Heart left ventricle (tissue), 16 donors: Measurements from ENCODE around the gene FAM240A. TPM values are rescaled to one million over a fixed set of nuclear protein-coding genes. Genes with fewer than 3 reads are reported as not detected.

Experiments
- ATAC-seq, 4 donors: fragments of 200-7000 bp; cut with Tn5 transposase; one replicate each; pipeline ENCODE4 v1.9.1; 2020 to 2022; ENCODE audit warnings: moderate library complexity in 4 of 4, mild to moderate bottlenecking in 3 of 4, moderate number of reproducible peaks in 1 of 4
- DNase-seq, 5 donors: peaks; one replicate each; pipeline ENCODE4 v3.0.0-alpha.2; 2020
- H3K27ac ChIP-seq, 12 donors: fragments of 200-600 bp; sonication (generic) in 4 of 12; one replicate each; pipeline versions ENCODE4 v1.5.0 to v1.8.0; 2016 to 2022; ENCODE audit warnings: mild to moderate bottlenecking in 2 of 12
- H3K27me3 ChIP-seq, 9 donors: fragments of 200-600 bp; sonication (generic) in 2 of 9; one replicate each; pipeline versions ENCODE4 v1.5.1 to v1.8.0; 2016 to 2022; ENCODE audit warnings: mild to moderate bottlenecking in 3 of 9
- H3K36me3 ChIP-seq, 9 donors: fragments of 200-600 bp; sonication (generic) in 2 of 9; one replicate each; pipeline versions ENCODE4 v1.5.0 to v1.8.0; 2018 to 2022; ENCODE audit warnings: mild to moderate bottlenecking in 2 of 9
- H3K4me1 ChIP-seq, 12 donors: fragments of 200-600 bp; sonication (generic) in 4 of 12; one replicate each; pipeline versions ENCODE4 v1.5.0 to v1.8.0; 2016 to 2022; ENCODE audit warnings: mild to moderate bottlenecking in 3 of 12
- H3K4me3 ChIP-seq, 12 donors: fragments of 200-600 bp; sonication (generic) in 4 of 12; one replicate each; pipeline versions ENCODE4 v1.5.0 to v1.8.0; 2017 to 2022; ENCODE audit warnings: mild to moderate bottlenecking in 9 of 12, moderate library complexity in 4 of 12
- H3K9me3 ChIP-seq, 12 donors: fragments of 200-600 bp; sonication (generic) in 4 of 12; one replicate each; pipeline versions ENCODE4 v1.5.0 to v1.8.0; 2016 to 2022; ENCODE audit warnings: mild to moderate bottlenecking in 1 of 12
- POLR2A ChIP-seq, 2 donors: fragments of 450-650 bp; IDR thresholded peaks; one replicate each; pipeline ENCODE4 v1.6.1; 2017; ENCODE audit warnings: antibody characterized with exemption in 2 of 2, mild to moderate bottlenecking in 2 of 2, moderate library complexity in 2 of 2
- WGBS, 4 donors: extraction: QIAGEN DNeasy Blood & Tissue Kit in 2 of 4; methylation state at CpG; one replicate each; pipeline versions ENCODE4 v1.1.5 to v1.1.7; 2013 to 2018; 5-methylcytosine and 5-hydroxymethylcytosine counted together
- intact Hi-C, 10 donors: fragments of 100-400 bp; cut with DNase I; formaldehyde crosslinking; loops; one replicate each; pipeline versions ENCODE4 v1.11.1 to v1.14.2; 2022
- polyA plus RNA-seq, 2 donors: library from polyadenylated mRNA; stranded (reverse); fragments of 200-250 nt; gene quantifications; one replicate each; pipeline ENCODE4 v1.2.3, GENCODE V29; 2013
- total RNA-seq, 9 donors: library from RNA; depleted of rRNA in 2 of 9; stranded (reverse); fragments of >200 nt in 2 of 9; fragmentation: NEBNext Ultra II Directional in 3 of 9; extraction: Animal tissue kit (Norgen Biotek cat#: 25700) in 3 of 9; gene quantifications; one replicate each; pipeline versions ENCODE4 v1.1.0 to v1.2.4, GENCODE V29; 2016 to 2023
- TF ChIP-seq, protein P1 (sequence below), 12 donors: fragments of 200-600 bp; sonication (generic) in 4 of 12; IDR thresholded peaks; one replicate each; pipeline versions ENCODE4 v1.5.0 to v1.8.0; 2018 to 2022; ENCODE audit warnings: antibody characterized with exemption in 12 of 12, mild to moderate bottlenecking in 5 of 12
- donor health status: ischemic (EF 13 %, LVEDD 7.1; RV severe dilation, severe dysfunction).
- donor health status: healthy with polysubstance abuse.
- donor health status: DM: no; HTN: yes; CAD: no.
- donor health status: DM: no; HTN: no; CAD: no.
- donor health status: ischemic (EF 25% LVEDD 6.9; RV normal size, moderate dysfunction).
- donor health status: ischemic (EF 25% LVEDD 5.7; RV mildly dilated, moderate dysfunction).
- donor health status: healthy.
- donor health status: DM: yes; HTN: yes; CAD: no.
- donor health status: ischemic (EF 35%, LVEDD 5.7; RV mildly dilated, moderate dysfunction).
- donor health status: nonischemic (EF 11% LVEDD 7.7; RV severe dilation, severe dysfunction).
- donor health status: DM: yes; HTN: yes; CAD: no.
- donor health status: PGD.
- donor health status: ischemic (EF 29% LVEDD 5.4; RV normal size, mild dysfunction).
- donor health status: nonischemic (EF 23%, LVEDD 6.1; RV moderate dilation, normal function).

Gene FAM240A
- total and polyA plus RNA-seq, 11 donors, result not detected

DNA sequence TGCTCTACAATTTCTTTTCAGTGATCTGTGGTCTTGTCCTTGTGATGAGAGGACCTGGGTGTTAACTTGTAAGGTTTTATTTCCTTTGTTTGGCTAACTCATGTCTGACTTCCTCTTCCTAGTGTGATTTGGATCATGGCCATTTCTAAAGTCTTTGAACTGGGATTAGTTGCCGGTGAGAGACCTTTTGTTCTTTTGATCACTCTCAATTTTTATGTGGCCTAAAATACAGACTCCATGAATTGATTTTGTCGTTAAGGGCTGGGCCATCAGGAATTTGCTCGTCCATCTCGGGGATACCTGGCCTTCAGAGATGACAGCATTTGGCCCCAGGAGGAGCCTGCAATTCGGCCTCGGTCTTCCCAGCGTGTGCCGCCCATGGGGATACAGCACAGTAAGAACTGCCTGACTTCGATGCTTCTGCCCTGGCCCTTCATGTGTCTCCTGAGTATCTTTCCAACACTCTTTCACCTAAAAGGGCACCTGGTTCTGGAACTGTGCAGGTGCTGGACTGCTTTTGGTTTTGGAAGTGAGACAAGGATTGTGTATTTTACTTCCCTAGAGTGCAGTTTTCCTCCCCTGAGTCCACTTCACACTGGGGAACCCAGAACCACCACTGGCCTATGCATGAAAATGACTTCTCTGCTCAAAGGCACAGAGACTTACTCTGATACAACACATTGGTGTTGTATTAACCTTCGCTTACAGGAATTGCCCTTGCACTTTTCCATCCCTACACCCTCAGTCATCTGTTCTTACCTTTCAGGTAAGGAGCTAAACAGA lies 33.2 kb upstream of the FAM240A start:
- Histone ChIP-seq H3K4me3 (no peak overlapping the region), H3K4me1 (peaks cover 0 to 13% (median 3%) of the 10 kb centered on the region in 12 donors), H3K36me3 (no peaks in the 10 kb centered on the region), H3K27me3 (peaks cover 0 to 18% (median 0%) of the 10 kb centered on the region in 9 donors), H3K27ac (no peak overlapping the region), H3K9me3 (no peaks in the 10 kb centered on the region)
- 60 to 69% (median 60%) methylated on average over 10 of the region's 10 CpGs for WGBS, 4 donors
- no peak for TF ChIP-seq POLR2A (IDR thresholded peaks at IDR 0.05)
- TF ChIP-seq, protein P1, sequence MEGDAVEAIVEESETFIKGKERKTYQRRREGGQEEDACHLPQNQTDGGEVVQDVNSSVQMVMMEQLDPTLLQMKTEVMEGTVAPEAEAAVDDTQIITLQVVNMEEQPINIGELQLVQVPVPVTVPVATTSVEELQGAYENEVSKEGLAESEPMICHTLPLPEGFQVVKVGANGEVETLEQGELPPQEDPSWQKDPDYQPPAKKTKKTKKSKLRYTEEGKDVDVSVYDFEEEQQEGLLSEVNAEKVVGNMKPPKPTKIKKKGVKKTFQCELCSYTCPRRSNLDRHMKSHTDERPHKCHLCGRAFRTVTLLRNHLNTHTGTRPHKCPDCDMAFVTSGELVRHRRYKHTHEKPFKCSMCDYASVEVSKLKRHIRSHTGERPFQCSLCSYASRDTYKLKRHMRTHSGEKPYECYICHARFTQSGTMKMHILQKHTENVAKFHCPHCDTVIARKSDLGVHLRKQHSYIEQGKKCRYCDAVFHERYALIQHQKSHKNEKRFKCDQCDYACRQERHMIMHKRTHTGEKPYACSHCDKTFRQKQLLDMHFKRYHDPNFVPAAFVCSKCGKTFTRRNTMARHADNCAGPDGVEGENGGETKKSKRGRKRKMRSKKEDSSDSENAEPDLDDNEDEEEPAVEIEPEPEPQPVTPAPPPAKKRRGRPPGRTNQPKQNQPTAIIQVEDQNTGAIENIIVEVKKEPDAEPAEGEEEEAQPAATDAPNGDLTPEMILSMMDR (IDR thresholded peaks at IDR 0.05), result no peak
- intact Hi-C loops, result loop anchor here in 2 of 10 donors (10.0 kb wide), 1 partner anchor 46 kb away; no protein-coding TSS in a partner anchor
- ATAC-seq, result peak in 2 of 4 donors; percentile 46 to 61
- no peak for DNase-seq

DNA sequence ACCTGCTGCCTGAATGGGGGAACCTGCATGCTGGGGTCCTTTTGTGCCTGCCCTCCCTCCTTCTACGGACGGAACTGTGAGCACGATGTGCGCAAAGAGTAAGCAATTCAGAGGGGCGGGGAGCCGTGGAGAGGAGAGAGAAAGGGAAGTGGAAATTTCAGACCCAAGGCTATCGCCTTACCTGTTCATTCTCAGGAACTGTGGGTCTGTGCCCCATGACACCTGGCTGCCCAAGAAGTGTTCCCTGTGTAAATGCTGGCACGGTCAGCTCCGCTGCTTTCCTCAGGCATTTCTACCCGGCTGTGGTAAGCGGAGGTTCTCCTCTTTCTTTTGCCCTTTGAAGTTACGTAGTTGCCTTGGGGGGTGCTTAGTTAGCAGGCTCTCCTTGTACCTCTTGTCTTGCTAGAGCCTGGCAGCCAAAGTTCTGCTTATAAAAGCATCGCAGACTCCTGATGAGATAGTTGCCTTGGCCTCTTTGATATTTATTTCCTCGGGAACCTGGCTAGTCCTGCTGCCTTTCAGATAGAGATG lies 32.5 kb upstream of the FAM240A start:
- ATAC-seq (no peak), DNase-seq (no peak)
- H3K9me3 ChIP-seq, result no peaks in the 10 kb centered on the region
- no peaks in the 10 kb centered on the region for H3K36me3 ChIP-seq
- H3K4me1 ChIP-seq, result peaks cover 0 to 13% (median 2%) of the 10 kb centered on the region in 12 donors
- H3K27ac ChIP-seq, result no peak overlapping the region
- WGBS, 4 donors, result 68 to 77% (median 73%) methylated on average over 14 of the region's 14 CpGs
- intact Hi-C loops, result loop anchor here in 3 of 10 donors (5.0 to 10.0 kb wide), 2 partner anchors 37 to 45 kb away; no protein-coding TSS in a partner anchor
- no peak for TF ChIP-seq POLR2A (IDR thresholded peaks at IDR 0.05)
- TF ChIP-seq, protein P1 (IDR thresholded peaks at IDR 0.05), result no peak
- no peak overlapping the region for H3K4me3 ChIP-seq
- H3K27me3 ChIP-seq, result peaks cover 0 to 18% (median 0%) of the 10 kb centered on the region in 9 donors

DNA sequence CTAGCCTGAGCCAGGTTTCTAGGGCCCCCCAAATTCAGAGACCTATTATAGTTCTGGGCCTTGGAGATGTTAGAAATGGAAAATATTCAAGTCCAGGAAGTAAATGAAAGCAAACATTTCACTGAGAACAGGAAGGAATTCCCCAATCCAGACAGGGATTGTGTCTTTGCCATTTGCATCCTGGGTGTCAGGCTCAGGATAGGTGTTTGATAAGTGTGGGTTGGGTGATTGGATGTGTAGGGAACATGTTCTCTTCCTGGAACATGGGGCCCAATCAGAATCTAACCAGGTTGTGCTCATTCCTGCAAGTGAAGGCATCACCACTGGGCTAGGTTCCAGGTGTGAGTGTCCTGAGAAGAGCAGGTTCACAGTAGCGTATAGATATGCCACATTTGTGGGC lies 31.6 kb upstream of the FAM240A start:
- no peak for ATAC-seq

More for the DNA sequence above, 31.6 kb upstream of the FAM240A start:
- Histone ChIP-seq H3K9me3 (no peaks in the 10 kb centered on the region), H3K36me3 (no peaks in the 10 kb centered on the region), H3K27ac (no peak overlapping the region), H3K4me3 (no peak overlapping the region), H3K4me1 (peaks cover 0 to 13% (median under 1%) of the 10 kb centered on the region in 12 donors), H3K27me3 (peaks cover 0 to 17% (median 0%) of the 10 kb centered on the region in 9 donors)
- DNase-seq, result no peak
- WGBS, 4 donors, result 85 to 98% (median 94%) methylated on average over 1 of the region's 1 CpG
- intact Hi-C loops, result loop anchor here in 1 of 10 donors (5.0 kb wide), 1 partner anchor 37 kb away; no protein-coding TSS in a partner anchor
- TF ChIP-seq, protein P1 (IDR thresholded peaks at IDR 0.05), result no peak
- no peak for TF ChIP-seq POLR2A (IDR thresholded peaks at IDR 0.05)
